HG02678 (cell line): ENCODE measurements around the gene HDDC2.

ENCODE experiments used
- ATAC-seq: cut with Tn5 transposase; IDR thresholded peaks from one replicate; pipeline ENCODE4 v1.9.1; 2021; ENCODE audit warnings: mild to moderate bottlenecking, moderate library complexity; ENCODE audit not compliant: unreplicated experiment

The HDDC2 gene, protein sequence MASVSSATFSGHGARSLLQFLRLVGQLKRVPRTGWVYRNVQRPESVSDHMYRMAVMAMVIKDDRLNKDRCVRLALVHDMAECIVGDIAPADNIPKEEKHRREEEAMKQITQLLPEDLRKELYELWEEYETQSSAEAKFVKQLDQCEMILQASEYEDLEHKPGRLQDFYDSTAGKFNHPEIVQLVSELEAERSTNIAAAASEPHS

DNA sequence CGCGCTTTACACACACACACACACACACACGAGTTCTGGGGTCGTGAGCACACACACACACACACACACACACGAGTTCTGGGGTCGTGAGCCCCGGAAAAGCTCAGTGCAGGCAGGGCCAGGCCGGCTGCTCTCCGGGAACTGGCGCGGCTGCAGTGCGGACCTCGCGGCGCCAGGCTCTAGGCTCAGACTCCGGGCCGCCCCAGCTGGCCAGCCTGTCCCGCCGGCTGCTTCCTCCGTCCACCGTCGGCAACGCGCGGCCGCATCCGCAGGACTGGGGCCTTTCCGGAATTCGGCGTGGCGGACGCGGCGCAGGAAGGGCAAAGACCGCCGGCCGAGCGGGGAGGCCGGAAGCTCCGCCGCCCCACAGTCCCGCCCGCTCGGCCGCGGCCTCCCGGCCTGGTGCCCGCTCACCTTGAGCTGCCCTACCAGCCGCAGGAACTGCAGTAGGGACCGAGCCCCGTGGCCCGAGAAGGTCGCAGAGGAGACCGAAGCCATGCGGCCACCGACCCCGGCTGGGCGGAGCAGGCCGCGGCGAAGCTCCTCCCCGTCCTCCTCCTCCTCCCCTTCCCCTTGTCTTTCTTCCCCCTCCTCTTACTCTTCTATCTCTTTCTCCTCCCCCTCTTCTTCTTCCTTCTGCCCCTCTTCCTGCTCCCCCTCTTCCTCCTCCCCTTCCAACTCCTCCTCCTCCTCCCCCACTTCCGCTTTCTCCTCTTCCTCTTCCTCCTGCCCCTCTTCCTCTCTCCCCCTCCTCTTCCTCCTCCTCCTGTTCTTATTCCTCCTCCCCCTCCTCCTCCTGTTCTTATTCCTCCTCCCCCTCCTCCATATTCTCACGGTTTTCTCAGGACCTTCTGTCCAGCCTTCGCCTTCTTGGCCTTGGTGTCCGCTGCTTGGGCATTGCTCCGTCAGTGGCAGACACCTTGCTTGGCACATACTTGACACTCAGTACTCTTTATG lies at the start of gene HDDC2:
Gene HDDC2, minus strand, starts transcription at position 533 of the 957 bp plus-strand sequence. Its CDS starts 35 bp downstream, at position 498.
- ATAC-seq, result peak; percentile 90

DNA sequence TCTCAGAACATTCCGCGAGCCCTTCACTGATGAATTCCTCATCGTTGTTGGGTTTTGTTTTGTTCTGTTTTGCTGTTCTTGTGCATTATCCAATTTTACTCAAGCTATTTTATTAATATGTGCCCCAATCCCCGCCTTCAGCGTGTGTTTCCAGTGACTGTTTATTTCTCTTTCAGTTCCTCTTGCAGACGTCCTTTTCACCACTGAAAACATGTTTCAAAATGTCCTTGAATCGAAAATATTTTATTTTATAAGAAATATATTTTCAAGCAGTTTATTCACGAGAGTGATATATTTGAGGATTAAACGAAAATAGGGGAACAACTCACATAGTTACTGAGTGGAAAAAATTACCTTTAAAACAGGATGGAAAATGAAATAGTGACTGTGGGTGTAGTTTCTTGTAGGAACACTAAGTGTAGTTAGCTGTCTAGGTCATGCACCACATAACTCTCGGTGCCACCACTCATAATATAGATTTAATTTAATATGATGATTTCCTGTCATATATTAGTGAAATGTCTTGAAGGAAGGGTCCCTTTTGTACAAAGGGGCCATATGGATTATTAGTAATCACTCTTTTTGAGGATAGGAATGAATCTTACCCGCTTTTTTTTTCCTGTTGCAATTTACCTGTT lies 45.3 kb upstream of the HDDC2 start:
- peak; percentile 82 for ATAC-seq

DNA sequence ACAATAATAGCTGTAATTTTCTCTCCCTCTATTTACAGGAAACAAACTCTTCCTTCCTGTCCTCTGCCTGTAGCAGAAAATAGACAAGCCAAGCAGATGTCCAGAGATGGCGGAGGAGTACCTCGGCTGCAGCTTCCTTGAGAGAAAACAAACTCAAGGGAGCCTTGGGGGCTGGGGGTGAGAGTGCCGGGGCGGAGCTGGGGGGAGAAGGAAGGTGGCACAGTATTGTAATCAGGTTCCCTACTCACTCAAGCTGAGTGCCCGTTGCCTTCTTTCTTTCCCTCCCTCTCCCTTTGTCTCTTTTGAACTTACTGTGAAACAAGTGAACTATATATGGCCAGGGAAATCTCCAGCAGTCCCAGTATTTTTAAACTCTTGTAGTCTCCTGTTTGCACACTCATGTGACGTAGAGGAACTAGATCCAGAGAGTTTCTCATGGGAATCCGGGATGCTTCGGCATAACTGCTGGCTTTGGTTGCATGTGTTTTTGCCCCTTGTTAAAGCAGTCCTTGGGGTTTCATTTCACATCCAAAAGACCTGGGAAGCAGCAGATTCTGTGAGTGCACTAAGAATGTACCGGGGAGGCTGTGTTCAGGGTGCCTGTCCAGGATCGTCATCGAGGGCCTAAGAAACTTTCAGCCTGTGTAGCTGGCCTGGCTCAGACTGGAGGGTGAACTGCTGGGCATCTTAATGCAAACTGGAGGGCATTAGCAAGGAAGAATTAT lies 44.6 kb upstream of the HDDC2 start:
- ATAC-seq, result peak; percentile 59

DNA sequence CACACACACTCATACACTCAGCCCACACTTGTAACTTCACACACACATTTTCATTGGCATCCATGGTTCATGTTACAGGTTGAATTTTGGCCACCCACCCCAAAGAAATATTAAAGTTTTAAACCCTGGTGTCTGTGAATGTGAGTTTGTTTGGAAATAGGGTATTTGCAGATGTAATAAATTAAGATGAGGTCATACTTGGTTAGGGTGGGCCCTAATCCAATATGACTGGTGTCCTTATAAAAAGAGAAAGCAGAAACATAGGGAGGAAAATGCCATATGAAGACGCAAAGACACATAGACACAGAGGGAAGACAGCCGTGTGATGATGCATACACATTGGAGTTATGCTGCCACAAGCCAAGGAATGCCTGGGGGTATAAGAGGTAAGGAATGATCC lies 39.7 kb upstream of the HDDC2 start:
- ATAC-seq, result no peak

DNA sequence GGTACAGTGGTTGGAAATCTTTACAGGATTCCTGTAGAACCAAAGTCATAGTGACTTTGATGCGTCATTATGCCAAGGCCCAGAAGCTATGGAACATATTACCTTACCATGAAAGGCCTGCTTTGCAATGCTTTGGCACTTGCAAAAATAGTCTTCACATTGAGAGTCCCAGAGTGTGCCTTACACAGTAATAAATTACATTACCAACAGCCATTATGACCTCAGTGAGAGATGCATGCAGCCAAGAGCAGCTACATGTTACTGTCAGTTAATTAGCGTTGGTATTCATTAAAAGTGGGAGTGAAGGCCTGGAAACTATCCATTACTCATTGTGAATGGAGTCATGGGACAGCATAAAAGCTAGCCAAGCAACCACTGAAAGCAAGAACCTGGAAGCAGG lies 39.2 kb upstream of the HDDC2 start:
- ATAC-seq, result no peak

DNA sequence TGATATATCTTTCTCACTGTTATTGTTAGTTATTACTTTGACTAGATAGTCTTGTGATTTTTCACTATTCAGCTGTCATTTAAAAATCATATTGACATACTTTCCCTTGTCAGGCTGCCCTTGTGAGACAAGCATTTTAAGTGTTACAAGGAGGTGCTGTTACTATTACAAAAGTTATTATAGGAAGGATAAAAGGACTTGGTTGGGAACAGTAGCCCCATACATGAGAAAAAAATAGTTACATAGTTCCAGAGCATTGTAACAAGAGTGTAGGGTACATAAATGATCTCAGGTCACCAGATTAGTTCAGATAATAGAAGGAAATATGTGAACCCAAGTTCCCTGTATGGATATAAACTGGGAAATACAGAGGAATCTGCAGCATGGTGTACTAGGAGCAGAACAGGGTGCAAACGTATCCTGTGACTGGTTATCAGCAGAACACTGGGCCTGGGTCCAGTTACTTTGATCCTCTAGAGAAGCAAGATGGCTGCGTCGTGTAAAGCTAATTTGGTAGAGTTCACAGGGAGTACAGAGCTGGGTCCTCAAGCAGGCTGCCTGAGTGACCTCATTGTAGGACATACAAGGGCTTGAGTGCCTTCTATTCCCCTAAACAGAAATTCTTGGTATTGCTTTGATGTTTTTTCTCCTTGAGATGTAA lies 38.5 kb upstream of the HDDC2 start:
- no peak for ATAC-seq

DNA sequence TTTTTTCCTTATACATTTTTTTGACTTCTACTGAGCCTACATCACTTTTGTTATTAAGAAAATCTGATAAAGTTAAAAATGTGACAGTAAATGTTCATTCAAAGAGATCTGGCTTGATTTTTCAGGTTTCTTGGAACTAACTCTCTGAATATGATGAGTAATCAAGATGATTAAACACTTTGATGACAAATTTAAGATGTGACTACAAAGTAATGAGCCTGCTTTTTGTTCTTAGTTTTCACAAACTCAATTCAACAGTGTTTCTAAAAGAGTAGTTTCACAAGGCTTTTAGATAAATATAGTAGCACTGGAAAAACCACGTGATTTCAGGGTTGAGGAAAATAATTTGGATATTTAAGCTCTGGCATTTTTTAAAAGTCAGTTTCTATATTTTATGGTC lies 37.9 kb upstream of the HDDC2 start:
- ATAC-seq, result no peak

DNA sequence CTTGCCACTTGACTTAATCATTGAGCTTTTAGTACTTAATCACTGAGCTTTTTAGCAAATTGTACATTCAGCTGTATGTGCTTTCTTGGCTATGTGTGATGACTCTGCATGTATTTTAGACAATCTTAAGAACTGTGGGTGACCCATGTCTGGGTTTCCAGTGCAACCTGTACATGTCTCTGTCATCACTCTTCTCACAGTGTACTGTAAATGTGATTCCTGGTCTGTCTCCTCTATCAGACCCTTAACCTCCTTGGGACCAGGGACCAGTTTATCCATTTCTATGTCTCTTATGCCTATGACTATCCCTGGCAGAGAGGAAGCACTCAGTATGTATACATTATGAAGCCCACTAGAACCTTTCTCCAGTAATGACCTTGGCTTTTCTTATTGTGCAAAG lies 36.6 kb upstream of the HDDC2 start:
- no peak for ATAC-seq

DNA sequence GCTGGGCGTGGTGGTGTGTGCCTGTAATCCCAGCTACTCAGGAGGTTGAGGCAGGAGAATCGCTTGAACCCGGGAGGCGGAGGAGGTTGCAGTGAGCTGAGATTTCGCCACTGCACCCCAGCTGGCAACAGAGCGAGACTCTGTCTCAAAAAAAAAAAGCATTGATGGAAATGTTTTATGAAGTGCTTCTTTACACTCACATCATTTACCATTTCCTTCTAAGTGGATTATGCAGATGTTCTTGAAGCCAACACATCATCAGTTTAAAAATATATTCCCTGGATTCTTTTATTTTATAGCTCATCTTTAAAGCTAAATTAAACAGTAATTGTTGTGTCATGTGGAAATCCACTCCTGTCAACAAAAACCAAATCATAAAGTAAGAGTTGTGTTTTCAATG lies 35.9 kb upstream of the HDDC2 start:
- no peak for ATAC-seq

DNA sequence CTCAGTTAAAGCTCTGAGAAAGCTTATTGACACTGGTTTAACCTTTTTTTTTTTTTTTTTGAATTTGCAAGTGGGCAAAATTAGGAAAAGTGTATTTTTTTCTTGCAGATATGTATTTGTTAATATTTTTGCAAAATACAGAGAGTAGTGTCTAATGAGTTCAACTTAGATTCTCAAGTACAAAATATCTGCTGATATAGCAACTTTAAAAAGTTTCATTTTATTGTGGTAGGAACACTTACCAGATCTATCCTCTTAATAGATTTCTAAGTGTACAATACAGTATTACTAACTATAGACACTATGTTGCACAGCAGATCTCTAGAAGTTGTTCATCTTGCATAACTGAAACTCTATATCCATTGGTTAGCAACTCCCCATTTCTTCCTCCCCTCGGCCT lies 30.9 kb upstream of the HDDC2 start:
- ATAC-seq, result no peak

DNA sequence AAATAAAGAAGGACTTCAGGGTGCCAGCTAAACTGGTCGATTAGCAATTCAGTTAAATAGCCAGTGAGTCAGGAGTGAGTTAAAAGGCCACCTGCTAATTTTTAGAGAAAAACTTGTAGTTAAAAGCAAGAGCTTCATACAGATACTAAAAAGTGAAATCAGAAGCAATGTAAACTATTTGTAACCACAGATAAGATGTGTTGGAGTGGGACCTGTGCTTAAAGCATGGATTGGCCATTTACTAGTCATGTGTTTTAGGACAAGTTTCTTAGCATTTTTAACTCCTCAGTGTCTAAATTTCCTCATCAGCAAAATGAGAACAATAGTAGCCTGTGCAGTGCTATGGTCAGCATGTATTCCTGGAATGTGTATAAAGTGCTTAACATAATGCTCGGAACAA lies 23.8 kb upstream of the HDDC2 start:
- no peak for ATAC-seq

DNA sequence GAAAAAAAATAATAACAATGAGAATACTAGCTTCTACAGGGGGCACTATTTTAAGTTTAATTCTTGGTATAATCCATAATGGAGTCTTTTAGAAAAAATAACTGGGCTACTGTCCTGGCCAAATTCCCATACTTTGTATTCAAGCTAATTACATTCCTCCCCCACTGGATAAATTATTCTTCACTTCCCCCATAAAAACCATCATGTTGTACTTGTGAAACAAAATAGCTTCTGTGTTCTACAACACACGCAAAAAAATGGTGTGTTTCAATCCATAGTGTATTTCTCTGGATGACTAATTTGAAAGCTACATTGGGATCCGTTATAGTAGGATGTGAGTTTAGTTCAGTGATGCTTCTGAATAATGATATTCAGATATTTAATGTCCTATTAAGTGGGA lies 21.6 kb upstream of the HDDC2 start:
- ATAC-seq, result no peak

DNA sequence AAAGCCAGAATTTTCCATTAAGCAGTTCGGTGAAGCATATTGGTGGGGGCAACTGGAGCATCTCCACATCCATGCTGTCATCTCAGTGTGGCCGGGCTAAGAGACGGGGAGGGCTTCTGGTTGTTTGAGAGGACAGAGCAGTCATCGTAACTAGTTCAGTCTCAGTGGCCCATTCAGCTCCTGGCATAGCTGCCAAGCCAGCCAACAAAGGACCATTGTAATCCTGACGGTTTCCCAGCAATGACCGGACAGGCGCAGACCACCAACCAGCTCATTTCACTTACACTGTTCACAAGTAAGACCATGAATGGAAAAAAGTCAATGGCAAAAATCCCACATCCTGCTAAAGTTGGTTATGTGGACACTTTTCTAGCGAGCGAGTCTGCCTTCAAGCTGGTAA lies 14.9 kb upstream of the HDDC2 start:
- ATAC-seq, result no peak

DNA sequence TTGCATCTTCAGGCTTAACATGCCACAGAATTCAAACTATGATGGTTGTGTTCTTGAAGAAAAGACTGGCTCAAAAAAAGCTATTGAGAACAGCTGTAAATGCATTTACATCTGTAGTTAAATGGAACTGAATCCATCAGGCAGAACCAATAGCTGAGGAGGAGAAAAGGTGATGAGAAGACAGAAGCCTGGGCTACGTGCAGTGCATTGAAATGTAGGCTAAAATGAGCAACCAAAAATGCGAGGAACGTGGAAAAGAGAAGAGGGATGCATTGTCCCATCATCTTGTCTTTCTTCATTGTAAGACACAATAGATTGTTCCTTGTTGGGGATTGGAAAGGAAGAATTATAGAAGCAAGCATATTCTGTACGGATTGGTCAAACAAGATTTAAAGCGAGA lies 13.8 kb upstream of the HDDC2 start:
- no peak for ATAC-seq

DNA sequence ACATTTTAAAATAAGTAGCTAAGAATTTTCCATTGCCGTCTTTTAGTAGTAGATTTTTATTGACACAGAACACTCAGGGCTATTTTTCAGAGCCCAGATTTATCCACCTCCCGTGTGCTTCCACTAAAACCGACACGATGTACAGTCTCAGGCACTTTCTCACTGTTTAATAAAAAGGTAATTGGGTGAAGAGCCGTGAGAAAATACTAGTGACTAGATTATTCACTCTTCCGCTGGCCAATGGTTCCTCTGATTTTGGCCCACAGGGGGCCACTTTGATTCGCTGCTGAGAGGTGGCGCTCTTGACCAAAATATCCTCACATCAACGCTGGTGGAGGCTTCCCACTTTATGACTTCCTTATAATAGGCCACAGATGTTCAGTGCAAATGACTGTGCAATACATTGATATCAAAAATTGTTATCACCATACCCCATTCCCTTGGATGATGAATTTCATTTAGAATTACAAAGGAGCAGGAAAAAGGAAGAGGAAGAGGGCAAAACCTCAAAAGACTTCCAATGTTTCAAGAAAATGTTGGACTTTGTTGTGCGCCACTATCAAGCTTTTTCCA lies 12.3 kb upstream of the HDDC2 start:
- ATAC-seq, result peak; percentile 92

DNA sequence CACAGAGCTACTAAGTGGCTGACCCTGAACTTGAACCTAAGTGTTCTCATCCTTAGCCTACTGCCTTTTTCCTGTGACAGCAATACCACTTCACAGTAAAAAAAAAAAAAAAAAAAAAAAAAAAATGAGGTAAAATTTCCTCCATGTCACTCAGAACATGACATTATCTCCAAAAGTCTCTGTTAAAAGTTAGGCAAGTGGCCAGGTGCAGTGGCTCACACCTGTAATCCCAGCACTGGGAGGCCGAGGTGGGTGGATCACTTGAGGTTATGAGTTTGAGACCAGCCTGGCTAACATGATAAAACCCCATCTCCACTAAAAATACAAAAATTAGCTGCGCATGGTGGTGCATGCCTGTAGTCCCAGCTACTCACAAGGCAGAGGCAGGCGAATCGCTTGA lies 11.2 kb upstream of the HDDC2 start:
- ATAC-seq, result no peak

DNA sequence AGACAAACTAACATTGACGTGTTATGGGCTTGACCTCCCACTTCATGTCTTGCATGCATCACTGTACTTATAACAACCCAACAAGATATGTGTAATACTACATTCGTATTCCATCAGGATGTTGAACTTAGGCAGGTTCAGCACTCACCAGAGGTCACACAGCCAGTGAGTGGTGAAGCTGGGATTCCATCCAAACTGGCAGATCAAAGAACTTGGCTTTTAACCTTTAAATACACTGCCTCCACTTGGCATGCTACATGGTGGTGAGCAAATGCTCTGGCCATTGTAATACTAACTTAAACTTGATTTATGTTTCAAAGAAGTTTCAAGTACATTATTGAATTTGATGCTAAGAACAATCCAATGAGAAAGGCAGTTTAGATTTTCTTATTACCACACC lies 10.7 kb upstream of the HDDC2 start:
- no peak for ATAC-seq

DNA sequence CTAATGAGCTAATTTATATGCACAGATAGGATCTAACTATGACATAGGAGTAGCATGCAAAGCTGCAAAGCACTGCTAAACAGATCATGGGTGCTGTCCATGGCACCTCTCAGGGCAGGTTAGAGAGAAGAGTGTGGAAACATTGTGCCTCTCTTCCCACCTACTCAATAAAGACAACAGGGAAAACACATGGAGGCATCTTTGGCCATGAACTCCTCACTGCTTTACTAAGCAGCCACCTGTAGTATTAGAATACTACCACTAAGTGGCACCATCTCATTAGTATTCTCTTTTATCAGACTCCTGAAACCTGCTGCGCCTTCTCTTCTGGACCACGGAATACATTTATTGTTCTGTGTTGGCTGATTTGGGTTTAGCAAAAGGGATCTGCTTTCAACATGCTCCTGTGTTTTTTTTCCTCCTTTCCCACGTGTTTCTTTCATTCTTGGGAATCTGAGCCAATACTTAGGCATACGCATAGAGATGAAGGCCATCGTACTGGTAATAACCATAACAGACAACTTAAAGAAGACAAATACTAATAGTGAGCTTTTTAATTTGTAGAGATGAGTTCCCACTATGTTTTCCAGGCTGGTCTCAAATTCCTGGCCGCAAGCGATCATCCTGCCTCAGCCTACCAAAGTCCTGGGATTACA lies 9.4 kb upstream of the HDDC2 start:
- peak; percentile 77 for ATAC-seq

DNA sequence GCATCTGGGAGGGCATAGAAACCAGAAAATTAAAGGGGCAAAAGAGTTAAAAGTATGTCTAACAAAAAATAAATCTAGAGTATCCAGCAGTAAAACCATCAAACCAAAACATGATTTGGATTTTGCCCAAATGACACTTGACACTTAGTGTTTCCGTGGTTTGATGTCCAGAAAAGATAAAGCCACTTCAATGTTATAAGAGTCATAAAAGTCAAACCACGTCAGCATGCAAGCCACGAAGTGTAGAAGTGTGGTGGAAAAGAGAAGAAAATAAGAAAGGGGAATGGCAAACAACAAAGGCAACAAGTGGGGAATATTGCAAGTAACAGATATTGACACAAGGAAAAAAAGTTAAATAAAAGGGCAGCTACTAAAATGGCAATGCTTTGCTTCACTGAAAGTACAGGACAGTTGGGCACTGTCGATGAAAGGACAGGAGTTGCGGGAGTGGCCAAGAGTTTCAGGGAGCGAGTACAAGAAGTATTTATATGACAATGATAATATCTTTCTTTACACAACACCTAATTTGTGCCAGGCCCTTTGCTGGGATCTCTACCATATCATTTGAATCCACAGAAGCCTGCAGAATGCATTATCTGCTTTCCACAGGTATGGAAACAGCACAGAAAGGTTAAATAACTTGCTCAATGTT lies 6.3 kb upstream of the HDDC2 start:
- ATAC-seq, result no peak
